ENCODE data around the gene COL9A3.

COL9A3 gene

DNA sequence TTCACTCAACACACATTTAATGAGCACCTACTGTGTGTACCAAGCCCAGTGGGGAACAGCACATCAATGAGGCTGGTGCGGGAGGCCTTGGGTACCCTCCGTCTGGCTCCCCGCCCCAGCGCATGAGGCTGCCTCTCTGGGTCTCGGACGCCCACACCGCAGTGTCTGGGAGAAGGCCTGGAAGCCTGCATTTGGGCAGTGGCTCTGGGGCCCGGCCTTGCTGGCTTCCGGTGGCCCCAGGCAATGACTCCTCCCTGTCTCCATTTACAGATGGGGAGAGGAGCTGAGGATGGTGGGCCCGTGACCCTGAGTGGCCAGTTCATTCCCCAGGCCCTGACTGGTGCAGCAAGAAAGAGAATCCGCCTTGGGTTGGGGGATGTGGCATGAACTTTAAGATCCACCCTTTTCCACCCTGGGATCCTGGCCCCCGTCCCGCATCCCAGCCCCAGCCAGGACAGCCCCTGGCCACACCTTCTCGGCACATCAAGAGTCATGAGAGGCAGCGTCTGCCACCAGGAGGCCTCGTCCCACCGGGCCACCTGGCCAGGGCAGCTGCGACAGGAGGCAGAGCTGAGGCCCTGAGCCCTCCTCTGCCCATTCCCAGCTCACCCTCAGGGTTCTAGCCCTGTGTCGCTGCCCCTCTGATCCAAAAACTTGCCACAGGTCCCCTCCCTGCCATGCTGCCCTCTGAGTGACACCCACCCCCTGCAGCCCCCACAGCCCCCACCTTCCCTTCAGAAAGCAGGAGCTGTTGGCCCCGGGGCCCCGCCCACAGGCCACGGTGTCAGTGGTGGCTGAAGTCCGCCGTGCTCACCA is 38.0 kb upstream of the COL9A3 start:
- DNase-seq, result no peak

DNA sequence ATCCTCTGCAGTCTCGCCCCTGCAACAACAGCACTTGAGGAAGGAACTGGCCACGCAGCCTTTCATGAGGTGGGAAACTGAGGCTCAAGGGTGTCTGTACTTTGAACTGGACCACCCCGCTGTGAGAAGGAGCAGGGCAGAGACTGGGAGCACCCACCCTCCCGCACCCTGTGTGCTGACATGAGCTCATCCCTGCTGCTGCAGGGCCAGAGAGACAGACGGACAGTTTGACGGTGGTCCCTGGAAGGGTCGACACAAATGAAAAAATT is 37.5 kb upstream of the COL9A3 start:
- no peak for DNase-seq

DNA sequence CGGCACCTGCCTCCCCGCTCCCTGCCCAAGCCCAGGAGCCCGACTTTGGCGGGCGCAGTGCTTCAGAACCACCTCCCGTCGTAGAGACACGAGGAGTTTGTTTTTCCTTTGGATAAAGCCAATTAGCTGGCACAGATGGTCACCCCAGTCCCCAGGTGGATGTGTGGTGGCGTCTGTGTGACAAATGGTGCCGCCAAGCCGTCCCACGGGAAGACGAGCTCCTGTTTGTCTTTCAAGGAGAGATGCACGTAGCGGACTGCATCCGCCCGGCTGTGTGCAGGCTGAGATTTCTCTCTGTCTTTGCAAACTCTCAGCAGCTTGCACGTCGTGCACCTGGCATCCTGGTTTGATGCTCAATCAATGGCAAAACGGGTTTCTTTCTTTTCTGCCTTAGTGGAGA is 36.6 kb upstream of the COL9A3 start:
- DNase-seq, result peak; percentile 34

DNA sequence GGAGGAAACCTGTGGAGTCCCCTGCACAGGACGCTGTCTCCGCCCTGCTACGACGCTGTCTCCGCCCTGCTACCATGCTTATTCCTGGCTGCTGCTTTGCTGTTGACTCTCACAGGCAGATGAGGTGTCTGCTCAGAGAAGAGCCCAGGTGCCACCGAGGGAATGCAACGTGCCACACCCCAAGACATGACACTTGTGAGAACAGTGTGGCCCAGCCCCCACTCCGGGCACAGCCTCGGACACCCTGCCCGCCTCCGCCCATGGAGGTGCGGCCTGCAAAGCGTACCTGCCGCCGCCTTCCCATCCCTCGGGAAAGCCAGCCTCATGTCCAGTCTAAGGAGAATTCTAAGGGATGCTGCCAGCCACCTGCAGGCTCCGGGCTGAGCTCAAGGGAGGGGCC is 36.2 kb upstream of the COL9A3 start:
- no peak for DNase-seq

DNA sequence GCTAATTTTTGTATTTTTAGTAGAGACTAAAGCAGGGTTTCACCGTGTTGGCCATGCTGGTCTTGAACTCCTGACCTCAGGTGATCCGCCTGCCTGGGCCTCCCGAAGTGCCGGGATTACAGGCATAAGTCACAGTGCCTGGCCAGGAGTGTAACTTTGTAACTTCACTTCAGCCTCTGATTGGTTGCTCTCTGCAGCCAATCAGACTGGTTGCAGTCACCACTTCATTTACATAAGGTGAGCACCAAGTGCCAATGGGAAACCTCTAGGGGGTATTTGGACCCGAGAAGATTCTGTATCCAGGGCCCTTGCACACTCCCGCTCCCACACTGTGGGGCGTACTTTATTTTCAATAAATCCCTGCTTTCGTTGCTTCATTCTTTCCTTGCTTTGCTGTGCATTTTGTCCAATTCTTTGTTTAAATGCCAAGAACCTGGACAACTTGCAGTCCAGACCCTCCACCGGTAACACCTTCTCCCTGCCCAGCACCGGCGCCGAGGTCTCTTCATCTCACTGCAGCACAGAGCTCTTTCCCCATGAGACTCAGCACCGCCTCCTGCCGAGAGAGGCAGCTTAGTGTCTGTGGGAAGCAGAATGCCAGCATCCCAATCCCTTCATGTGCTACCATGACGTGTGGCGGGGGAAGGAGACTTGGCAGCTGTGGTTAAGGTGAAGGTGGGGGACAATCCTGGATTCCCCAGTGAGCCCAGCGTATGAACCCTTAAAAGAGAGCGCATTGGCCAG is 34.5 kb upstream of the COL9A3 start:
- no peak for DNase-seq

DNA sequence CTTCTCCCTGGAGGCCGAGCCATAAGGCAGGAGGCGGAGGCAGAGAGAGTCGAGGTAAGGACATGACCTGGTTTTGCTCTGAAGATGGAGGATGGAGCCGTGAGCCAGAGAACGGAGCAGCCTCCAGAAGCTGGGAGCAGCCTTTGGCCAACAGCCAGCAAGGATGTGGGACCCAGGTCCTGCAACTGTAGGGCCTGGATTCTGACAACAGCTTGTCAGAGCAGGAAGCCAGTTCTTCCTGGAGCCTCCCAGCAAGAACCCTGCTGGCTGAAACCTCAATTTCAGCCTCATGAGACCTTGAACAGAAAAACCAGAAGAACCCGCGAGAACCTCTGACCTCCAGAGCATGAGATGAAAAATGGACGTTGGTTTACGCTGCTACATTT is 34.0 kb upstream of the COL9A3 start:
- DNase-seq, result no peak

DNA sequence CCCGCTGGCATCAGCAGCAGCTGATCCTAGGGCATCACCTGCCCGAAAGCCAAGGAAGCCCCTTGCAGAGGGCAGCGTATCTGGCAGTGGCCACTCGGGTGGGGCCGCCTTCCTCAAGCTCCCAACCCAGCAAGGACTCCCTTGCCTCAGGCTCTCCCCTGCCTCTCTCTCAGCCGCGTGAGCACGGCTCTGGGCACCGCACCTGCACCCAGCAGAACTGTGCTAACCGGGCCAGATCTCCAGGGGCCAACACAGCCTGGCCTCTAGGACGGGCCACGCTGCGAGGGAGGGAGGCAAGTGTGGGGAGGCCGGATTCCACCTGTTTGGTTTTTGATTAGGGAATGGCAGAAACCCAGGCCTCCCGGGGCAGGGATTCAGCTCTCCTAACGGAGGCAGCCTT is 32.4 kb upstream of the COL9A3 start:
- no peak for DNase-seq

DNA sequence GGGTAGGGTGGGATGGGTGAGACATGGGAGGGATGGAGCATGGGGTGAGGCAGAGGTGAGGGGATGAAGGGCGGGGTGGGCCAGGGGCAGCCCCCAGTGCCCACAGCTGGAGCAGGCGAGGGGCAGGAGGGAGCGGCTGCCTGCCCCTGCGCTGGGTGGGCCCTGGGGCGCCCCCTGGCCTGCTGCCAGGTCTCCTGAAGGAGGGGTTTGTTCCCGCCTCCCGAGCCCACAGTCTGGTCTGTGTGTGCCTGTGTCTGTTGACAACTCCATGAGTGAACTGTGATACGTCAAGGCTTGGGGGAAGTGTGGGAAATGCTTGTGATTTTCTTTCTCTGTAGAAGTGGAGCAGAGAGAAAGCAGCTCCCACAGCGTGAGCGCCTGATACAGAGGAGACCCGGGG is 31.5 kb upstream of the COL9A3 start:
- no peak for DNase-seq

DNA sequence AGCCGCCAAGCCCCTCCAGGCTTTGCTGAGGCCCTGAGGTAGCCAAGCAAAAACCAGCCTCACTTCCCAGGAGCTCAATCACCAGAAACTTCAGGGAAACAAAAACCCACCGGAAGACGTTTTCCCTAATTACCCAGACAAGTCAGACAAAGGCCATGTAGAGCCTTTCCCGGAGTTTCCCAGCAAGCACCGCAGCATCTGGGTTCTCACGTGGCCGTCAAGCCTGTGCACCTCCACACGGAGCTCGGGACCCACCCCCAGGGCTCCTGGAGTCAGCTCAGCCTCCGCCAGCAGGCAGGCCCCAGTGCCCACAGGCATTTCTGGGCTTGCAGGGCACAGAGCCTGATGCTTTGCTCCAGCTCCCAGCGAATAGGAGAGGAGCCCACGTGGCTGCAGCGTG is 30.7 kb upstream of the COL9A3 start:
- no peak for DNase-seq

DNA sequence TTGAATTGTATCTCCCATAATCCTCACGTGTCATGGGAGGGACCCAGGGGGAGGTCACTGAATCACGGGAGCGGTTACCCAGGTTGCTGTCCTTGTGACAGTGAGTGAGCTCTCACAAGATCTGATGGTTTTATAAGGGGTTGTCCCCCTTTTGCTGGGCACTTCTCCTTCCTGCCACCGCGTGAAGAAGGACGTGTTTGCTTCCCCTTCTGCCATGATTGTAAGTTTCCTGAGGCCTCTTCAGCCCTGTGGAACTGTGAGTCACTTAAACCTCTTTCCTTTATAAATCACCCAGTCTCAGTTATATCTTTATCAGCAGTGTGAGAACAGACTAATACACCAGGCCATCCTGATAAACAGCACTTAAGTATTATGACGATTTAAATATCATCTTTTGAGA is 29.5 kb upstream of the COL9A3 start:
- no peak for DNase-seq

DNA sequence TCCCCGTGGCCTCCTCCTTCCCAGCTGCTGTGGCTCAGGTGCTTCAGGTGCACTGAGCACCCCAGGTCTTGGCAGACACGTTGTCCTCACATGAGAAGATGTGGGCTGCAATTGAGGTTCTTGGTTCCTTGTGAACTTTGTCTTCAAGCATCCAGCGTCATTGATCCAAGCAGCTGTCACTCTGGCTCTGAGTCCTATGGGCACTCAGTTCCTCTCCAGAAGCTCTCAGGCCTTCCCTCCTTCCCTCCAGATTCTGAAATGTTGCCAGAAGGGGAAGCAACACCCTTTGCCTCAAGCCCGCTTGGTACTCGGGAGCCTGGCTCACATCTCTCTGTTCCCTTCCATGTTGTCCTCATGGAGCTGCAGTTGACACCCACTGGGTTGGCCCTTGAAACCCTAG is 29.0 kb upstream of the COL9A3 start:
- peak; percentile 58 for DNase-seq

DNA sequence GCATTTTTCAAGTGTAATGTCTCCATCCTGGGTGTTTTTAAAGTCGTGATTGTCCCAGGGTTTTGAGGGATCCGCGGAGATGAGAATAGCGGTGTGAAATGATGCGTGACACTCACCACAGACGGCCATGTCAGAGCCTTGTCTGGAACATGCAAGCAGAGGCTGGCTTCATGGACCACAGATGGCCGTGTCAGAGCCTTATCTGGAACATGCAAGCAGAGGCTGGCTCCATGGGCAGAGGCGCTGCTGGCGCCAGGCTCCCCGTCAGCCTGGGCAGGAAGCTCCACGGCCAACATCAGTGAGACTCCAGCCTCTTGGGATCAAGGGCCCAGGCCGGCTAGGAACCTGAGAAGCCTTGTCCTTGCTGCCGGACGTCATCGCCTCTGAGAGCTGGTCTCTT is 28.2 kb upstream of the COL9A3 start:
- DNase-seq, result no peak

DNA sequence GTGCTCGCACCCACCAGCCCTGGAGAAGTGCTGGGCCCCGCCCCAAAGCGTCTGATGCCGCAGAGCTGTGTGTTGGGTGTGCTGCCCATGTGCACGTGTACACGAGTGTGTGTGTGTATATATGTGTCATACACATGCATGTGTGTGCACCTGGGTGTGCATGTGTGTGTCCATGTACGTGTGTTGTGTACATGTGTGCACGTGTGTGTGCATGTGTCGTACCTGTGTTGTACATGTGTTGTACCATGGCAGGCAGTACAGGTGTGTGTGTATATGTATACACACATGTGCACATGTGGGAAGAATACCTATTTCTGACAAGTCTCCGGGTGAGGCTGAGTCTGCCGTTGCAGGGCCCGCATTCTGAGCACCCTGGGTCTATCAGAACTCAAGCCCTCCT is 26.8 kb upstream of the COL9A3 start:
- DNase-seq, result no peak

DNA sequence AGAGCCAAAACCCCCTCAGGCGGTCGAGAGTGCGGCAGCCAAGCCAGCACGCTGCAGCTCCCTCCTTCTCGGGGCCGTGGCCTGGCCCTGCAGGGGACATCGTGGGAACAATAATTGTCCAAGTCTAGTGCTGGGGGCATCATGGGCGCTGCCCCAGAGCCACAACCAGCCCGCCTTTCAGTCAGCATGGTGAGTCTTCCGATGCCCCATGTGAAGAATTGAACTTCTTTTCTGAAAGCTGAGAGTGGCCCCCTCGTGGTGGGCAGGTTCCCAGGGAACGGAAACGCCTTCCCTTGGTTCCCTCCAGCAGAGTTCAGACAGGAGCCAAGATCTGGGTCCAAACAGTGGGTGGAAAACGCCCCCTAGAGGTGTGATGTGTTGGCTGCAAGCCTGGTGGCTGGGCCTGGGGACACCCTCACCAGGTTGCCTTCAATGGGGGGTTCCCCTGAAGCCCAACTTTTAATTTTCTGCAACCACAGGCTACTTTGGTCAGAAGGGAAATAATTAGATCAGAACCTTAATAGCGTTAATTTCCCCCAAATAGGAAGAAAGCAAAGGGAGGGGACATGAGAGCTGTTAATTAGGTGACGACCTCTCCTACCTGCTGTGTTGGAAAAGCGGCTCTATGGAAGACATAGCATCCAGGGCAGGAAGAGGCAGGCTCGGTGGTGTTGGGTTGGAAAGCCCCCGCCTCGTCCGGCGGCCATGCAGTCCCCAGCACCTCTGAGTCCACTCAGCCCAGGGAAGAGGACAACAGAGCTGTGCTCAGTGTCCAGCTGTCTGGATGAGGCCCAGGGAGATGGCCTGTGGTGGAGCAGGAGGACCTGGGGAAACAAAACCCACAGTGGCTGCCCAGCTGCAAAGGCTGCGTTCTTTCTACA is 25.3 kb upstream of the COL9A3 start:
- peak; percentile 95 for DNase-seq

DNA sequence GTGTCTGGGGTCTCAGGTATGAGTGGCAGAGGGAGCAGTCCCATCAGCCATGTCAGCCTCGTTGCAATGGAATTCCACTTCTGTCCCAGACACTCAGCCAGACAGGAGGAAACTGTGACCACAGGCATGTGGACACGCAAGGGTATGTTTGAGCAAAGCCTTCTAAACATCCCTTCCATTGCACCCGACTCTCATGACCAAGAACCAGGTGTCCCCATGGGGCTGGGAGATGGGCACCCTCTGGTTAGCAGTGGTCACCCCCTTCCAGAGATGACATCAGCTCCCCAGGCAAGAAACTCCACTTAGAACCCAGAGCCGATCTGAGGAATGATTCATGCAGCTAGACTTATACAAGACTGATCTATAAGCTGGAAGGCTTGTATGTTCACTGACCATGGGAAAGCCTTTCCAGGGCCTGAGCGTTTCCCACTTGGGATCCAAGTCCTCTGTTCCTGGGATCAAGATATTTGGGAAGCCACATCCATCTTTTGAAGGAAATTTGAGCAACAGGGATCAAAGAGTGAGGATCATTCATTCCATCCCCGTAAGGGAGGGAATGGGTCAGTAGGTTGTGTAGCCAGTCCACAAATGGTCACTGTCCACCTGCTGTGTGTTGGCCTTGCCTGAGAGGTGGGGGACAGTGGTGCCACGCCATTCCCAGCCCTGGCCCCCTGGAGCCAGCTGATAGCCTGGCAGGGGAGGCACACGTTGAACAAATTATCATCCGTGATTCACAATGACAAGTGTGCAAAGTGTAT is 24.5 kb upstream of the COL9A3 start:
- DNase-seq, result no peak

DNA sequence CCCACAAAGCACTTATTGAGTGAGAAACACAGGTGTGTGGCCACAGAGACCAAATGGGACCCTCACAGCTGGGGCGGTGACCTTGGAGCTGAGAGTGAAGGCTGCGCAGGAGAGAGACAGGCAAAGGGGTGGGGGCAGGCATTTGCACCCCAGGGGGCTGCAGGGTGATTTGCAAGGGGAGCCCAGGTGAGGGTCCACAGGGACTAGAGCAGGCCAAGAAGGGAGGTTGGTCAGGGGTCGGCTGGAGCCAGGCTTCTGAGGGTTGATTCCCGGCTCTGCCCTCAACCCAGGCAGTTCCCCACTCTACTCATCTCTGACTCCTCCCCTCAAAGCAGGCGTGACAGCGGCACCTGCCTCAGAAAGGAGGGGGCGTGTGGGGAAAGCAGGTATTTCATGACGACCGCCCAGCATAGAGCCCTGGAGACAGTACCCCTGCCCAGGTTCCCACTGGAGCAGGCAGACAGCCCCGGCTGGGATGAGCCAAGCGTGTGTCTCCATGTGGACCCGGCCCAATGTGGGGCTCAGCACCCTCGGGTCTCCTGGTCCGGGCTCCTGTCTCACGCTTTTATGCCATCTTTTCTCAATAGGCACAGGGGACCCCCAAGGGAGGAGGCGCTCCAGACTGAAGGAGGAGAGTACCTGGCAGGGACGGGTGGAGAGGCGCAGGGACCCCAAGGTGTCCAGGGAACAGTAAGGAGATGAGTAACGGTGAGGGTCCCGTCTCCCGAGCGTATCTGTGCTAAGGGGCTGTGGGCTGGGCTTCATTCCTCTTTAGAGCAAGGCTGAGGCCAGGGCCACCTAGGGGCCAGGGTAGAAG is 23.7 kb upstream of the COL9A3 start:
- DNase-seq, result peak; percentile 63

DNA sequence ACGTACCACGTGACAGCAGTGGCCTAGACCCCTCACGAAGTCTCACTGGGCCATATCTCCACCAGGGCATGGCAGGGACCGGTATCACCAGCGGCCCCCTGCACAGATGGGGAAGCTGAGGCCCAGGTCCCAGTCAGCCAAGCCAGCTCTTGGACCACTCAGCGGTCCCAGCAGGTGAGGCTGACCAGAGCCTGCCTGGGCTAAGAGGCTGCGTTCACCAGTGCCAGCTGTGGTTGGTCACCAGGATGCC is 23.2 kb upstream of the COL9A3 start:
- DNase-seq, result no peak

DNA sequence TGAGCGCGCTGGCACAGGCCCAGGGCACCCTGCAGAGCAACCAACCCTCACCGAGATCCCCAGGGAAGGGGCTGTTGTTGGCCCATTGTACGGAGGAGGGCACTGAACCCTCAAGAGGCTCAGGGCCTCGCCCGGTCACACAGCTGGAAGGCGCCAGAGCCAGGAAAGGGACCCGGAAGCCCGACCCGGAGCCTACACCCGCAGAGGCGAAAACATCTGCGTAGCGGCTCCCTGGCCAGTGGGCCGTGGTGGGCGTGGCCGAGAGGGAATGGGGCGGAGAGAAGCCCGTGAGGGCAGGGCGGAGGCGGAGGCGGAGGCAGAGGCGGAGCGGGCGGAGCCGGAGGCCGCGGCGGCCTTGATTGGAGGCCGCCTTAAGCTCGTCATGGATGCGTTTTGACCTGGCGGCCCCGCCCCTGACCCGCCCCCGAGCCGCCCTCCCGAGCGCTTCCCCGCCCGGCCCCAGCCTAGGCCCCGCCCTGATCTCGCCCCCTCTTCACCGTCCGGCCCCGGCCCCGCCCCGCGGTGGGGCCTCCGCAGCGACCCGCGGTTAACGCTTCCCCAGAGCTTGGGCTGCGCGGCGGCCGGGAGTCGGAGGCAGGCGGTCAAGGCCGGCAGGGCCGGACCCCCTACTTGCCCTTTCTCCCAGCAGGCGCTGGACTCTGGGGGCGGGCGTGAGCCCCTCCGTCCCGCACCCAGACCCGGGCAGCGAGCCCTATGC is 22.7 kb upstream of the COL9A3 start:
- DNase-seq, result peak; percentile 96

DNA sequence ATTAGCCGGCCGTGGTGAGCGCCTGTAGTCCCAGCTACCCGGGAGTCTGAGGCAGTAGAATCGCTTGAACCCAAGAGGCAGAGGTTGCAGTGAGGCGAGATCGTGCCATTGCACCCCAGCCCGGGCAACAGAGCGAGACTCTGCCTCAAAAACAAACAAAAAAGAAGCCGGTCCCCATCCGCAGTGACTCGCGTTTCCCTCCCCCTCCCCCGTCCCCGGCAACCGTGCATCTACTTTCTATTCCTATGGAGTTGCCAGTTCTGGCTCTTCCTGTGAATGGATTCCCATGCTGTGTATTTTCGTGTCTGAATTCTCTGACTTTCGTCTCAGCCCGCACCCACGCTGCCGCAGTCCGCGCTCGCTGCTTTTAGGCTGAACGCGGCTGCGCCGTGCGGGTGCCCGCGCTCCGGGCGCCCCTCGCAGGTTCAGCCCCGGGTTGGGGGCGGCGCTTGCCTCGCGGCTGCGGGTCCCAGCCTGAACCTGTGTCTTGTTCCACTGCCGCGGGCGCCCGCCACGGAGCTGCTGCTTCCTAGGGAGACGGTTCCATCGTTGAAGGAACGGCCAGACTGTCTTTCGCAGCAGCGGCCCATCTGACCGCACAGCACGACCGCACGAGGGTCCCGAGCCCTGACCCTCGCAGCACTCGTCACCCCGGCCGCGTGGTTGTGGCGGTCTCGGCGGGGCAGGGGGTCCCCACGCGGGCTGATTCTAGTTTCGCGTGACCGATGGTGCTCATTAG is 21.7 kb upstream of the COL9A3 start:
- peak; percentile 70 for DNase-seq

DNA sequence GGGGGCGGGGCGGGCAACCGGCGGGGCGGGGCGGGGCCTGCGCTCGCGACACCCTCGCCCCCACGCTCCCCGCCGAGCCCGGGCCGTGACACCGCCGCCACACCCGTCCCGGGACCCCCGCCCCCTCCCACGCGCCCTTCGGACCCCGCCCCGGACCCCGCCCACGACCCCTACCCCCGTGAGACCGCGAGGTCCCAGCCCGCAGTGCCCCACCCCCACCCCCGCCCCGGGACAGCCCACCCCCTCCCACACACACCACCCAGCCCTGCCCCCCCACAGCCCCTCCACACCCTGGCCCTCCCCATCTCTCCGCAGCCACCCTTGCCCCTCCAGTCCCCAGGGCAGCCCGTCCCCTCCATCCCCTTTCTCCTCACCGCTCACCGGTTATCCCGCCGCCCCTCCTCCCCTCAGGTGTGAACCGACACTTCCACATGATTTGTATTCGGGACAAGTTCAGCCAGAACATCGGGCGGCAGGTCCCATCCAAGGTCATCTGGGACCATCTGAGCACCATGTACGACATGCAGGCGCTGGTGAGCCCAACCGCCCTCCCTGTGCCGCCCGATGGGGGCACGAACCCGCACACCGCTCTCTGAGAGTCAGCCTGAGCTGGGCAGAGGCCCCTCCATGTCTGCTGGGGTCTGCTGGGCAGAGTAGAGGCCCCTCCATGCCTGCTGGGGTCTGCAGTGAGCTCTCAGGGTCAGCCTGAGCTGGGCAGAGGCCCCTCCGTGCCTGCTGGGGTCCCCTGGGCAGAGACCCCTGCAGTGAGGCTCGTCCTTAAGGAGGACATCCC is 20.0 kb upstream of the COL9A3 start:
- DNase-seq, result no peak
